ENCODE data around the gene UBE3C. TPM values are rescaled to one million over a fixed set of nuclear protein-coding genes. Genes with fewer than 3 reads are reported as not detected.

The UBE3C gene
- total and polyA plus RNA-seq, 9 of the 15 experiments (the other 6 are each of a cell fraction or from before 2014, with no cell fraction given), result 9.6 to 91.7 (median 75.4) TPM

GRCh38 chr7:157117796-157118195, 20.9 kb upstream of the UBE3C start (continued):
- no peak for TF ChIP-seq ZNF766 (CRISPR knock-in tag; conservative IDR thresholded peaks at IDR 0.05)
- TF ChIP-seq ZNF134 (CRISPR knock-in tag; conservative IDR thresholded peaks at IDR 0.05), result no peak
- no peak for TF ChIP-seq FOXJ3 (CRISPR knock-in tag; IDR thresholded peaks at IDR 0.05)
- no peak for TF ChIP-seq NCOA4 (IDR thresholded peaks at IDR 0.05; ENCODE audit: partially characterized antibody)
- TF ChIP-seq RAD51 (IDR thresholded peaks at IDR 0.05; ENCODE audit: borderline replicate concordance, low read depth), result peak; percentile 68; the same call in 1 of the 2 replicates
- TF ChIP-seq GTF2A2 (tag; IDR thresholded peaks at IDR 0.05), result no peak
- no peak for TF ChIP-seq POLR3A (IDR thresholded peaks at IDR 0.05; ENCODE audit: borderline replicate concordance, extremely low read depth, insufficient read depth, insufficient read length)
- TF ChIP-seq USF2 (CRISPR knock-in tag; IDR thresholded peaks at IDR 0.05), result peak; percentile 74
- no peak for TF ChIP-seq YBX1 (IDR thresholded peaks at IDR 0.05)
- TF ChIP-seq SIRT6 (IDR thresholded peaks at IDR 0.05; ENCODE audit: low read depth, low read length), result no peak
- TF ChIP-seq, protein P1, sequence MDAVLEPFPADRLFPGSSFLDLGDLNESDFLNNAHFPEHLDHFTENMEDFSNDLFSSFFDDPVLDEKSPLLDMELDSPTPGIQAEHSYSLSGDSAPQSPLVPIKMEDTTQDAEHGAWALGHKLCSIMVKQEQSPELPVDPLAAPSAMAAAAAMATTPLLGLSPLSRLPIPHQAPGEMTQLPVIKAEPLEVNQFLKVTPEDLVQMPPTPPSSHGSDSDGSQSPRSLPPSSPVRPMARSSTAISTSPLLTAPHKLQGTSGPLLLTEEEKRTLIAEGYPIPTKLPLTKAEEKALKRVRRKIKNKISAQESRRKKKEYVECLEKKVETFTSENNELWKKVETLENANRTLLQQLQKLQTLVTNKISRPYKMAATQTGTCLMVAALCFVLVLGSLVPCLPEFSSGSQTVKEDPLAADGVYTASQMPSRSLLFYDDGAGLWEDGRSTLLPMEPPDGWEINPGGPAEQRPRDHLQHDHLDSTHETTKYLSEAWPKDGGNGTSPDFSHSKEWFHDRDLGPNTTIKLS (IDR thresholded peaks at IDR 0.05; ENCODE audit: borderline replicate concordance, low read depth), result no peak
- no peak for TF ChIP-seq IRF9 (tag; IDR thresholded peaks at IDR 0.05)
- TF ChIP-seq POLR3G (IDR thresholded peaks at IDR 0.05; ENCODE audit: extremely low read depth, insufficient read length, insufficient replicate concordance), result no peak
- no peak for TF ChIP-seq MIER1 (IDR thresholded peaks at IDR 0.05; ENCODE audit: low read depth)
- no peak for TF ChIP-seq ESRRB (CRISPR knock-in tag; IDR thresholded peaks at IDR 0.05; ENCODE audit: borderline replicate concordance)
- TF ChIP-seq SETDB1 (IDR thresholded peaks at IDR 0.05; ENCODE audit: low read length), result no peak
- TF ChIP-seq CBX3 (IDR thresholded peaks at IDR 0.05; ENCODE audit: borderline replicate concordance in 1 of 2, low read length in 2 of 2), result peak in 1 of 2 experiments; percentile 69; a peak in 1 of 3 replicates
- no peak for TF ChIP-seq MAFK (IDR thresholded peaks at IDR 0.05; ENCODE audit: low read length)
- TF ChIP-seq ZFX (CRISPR knock-in tag; IDR thresholded peaks at IDR 0.05), result no peak
- TF ChIP-seq USF1 (CRISPR knock-in tag; IDR thresholded peaks at IDR 0.05), result peak; percentile 79
- 0 out of 2 replicates have a peak, but pooled peaks have one; percentile 13 for TF ChIP-seq ZNF324 (CRISPR knock-in tag; IDR thresholded peaks at IDR 0.05)
- no peak for TF ChIP-seq MCM2 (IDR thresholded peaks at IDR 0.05; ENCODE audit: low read depth)
- TF ChIP-seq NR2F6 (CRISPR knock-in tag; IDR thresholded peaks at IDR 0.05), result no peak
- no peak for TF ChIP-seq VEZF1 (CRISPR knock-in tag; IDR thresholded peaks at IDR 0.05)

Data from K562 (cell line).